Activated naive CD8-positive, alpha-beta T cell treated with anti-CD3 and anti-CD28 coated beads, Interleukin-2, amount 10 ng/mL, durations not matched to agents 7 days and 5 days (primary cell): ENCODE data around the gene PROB1. TPM values are rescaled to one million over a fixed set of nuclear protein-coding genes. Genes with fewer than 3 reads are reported as not detected.
A peak's percentile ranks its signal among the peaks of the same experiment; 100 is the strongest.

Experiments
- ATAC-seq: fragments of 150-1000 bp; cut with Tn5 transposase; one replicate; pipeline ENCODE4 v1.10.0; 2021; ENCODE audit warnings: low read depth, moderate library complexity
- POLR2A ChIA-PET: fragments of 350-600 bp; sonication (Branson Sonifier 250); formaldehyde crosslinking; loops from one replicate; lab custom pipeline; 2021; ENCODE audit warnings: antibody characterized with exemption; lab: Charles Lee
- DNase-seq: peaks from one replicate; pipeline ENCODE4 v3.0.0; 2021
- H3K27ac Mint-ChIP-seq: one replicate; pipeline ENCODE4 v1.8.0; 2022; ENCODE audit warnings: mild to moderate bottlenecking, mixed read lengths
- H3K27me3 Mint-ChIP-seq: one replicate; pipeline ENCODE4 v1.8.0; 2022; ENCODE audit warnings: mild to moderate bottlenecking, moderate library complexity, mixed read lengths
- H3K36me3 Mint-ChIP-seq: one replicate; pipeline ENCODE4 v1.8.0; 2021; ENCODE audit warnings: mild to moderate bottlenecking, mixed read lengths
- H3K4me1 Mint-ChIP-seq: one replicate; pipeline ENCODE4 v1.8.0; 2021; ENCODE audit warnings: mixed read lengths
- H3K4me3 Mint-ChIP-seq: one replicate; pipeline ENCODE4 v1.8.0; 2022; ENCODE audit warnings: mild to moderate bottlenecking, moderate library complexity, mixed read lengths
- H3K9me3 Mint-ChIP-seq: one replicate; pipeline ENCODE4 v1.8.0; 2021; ENCODE audit warnings: mixed read lengths
- total RNA-seq, 2 experiments: library from RNA; stranded (reverse); gene quantifications; one replicate each; pipeline ENCODE4 v1.2.3, GENCODE V29; 2021

PROB1 gene
- total RNA-seq, 2 experiments from 2014 or later = 4.1 to 4.3 TPM

DNA sequence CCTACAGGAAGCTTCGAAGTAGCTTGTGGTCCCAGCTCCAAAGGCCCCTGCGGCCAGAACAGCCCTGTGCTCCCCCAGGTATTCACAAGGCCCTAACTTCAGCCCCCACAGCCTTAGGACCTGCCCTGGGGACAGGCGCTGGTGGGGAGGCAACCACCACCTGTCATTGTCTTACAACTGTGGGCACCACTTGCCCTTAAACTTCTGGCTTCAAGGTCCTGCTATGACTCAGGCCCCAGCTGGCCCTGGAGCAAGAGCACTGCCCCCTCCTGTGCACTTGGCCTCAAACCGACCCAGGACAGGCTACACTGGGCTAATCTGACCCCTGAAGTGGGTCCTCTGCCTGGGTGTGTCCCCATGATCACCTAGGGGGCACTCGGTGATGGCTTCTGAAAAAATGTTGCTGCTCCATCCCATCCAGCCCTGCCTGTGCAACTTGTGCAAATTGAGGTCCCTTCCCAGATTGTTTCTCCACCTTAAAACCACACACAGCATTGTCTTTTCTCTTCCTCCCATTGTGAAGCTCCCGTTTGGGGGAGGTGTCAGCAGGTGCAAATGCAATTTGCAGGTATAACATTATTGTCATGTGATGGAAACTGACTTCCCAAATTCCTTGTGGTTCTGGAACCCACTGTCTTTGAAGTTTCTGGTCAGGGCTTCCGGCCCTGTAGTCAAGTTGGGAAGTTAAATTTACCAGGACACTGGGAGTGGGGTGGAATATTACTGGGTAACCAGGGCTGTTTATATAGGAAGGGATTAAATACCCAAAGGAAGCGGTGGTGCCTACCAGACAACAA lies 1.1 kb upstream of the PROB1 start:
- ATAC-seq (no peak), DNase-seq (no peak)
- POLR2A ChIA-PET = interaction anchor here (0.8 to 1.2 kb wide), 5 partner anchors 8 to 96 kb away, joined by 3 to 4 read pairs (median 3); partner anchors contain the start of genes SPATA24 and STING1
- H3K9me3 Mint-ChIP-seq = no peaks in the 10 kb centered on the region
- H3K27ac Mint-ChIP-seq = no peak overlapping the region
- H3K4me1 Mint-ChIP-seq = peaks cover 33% of the 10 kb centered on the region
- H3K4me3 Mint-ChIP-seq = no peak overlapping the region
- H3K27me3 Mint-ChIP-seq = no peaks in the 10 kb centered on the region
- H3K36me3 Mint-ChIP-seq = peaks cover 15% of the 10 kb centered on the region

DNA sequence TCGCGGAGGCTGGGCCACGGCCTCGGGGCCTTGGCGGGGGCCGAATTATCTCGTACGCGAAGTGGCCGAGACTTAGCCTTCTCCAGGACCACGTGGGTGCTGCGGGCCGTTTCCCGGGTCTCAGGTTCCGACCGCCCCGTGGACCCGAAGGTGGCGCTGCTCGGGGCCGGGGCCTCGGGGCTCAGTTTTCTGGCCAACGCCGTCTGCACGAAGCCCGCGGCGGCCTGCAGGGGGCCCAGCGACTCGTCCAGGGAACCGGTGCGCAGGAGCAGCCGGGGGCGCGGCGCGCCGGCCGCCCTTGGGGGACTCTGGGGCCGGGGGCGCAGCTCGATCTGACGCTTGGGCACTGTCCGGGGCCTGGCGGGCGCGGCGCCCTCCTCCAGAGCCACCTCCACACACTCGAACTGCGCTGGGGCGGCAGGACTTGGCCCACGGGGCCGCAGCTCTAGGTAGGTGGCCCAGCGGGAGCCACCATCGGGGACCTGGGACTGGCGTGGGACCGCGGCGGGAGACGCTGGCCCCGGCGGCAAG lies 716 bp downstream of the PROB1 start:
- H3K27ac Mint-ChIP-seq = peak overlapping the region; percentile 95
- H3K36me3 Mint-ChIP-seq = peaks cover 18% of the 10 kb centered on the region
- POLR2A ChIA-PET = interaction anchor here (0.5 to 9.1 kb wide), 4 partner anchors 10 to 101 kb away, joined by 3 to 105 read pairs (median 5); partner anchors contain the start of genes MATR3, PAIP2 and SPATA24
- ATAC-seq = peak; percentile 6
- H3K9me3 Mint-ChIP-seq = no peaks in the 10 kb centered on the region
- no peaks in the 10 kb centered on the region for H3K27me3 Mint-ChIP-seq
- H3K4me1 Mint-ChIP-seq = peaks cover 46% of the 10 kb centered on the region
- peak; percentile 84 for DNase-seq
- H3K4me3 Mint-ChIP-seq = peak overlapping the region; percentile 96

DNA sequence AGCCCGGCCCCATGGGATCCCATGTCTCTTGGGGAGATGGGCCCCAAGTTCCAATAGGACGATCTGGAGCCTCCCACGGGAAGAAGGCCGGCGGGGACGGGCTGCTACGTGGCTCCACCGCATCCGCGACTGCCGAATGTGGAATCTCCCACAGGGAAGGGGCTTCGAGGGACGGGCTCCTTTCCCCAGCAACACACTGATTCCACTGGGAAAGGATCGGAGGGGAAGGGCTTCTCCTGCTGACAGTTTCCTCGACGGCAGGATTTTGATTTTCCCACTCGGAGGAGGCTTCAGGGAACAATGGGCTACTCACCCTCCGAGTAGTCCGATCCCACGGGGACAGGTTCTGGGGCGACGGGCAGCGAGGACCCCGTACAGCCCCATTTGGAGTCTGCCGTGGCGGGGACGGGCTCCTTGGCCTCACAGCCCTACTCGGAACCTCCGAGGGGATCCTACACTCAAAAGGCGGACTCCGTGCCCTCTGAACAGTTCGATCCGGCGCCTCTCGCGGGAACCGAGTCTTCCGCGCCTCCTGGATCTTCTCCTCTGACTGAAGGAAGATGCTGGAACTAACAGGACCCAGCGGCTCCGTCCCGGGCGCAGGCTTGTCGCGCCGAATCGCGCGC lies 1.3 kb downstream of the PROB1 start:
- peaks cover 17% of the 10 kb centered on the region for H3K36me3 Mint-ChIP-seq
- H3K4me1 Mint-ChIP-seq = peaks cover 49% of the 10 kb centered on the region
- H3K4me3 Mint-ChIP-seq = peak overlapping the region; percentile 96
- no peak for DNase-seq
- ATAC-seq = no peak
- no peaks in the 10 kb centered on the region for H3K27me3 Mint-ChIP-seq
- peak overlapping the region; percentile 95 for H3K27ac Mint-ChIP-seq
- POLR2A ChIA-PET = interaction anchor here (0.9 to 9.1 kb wide), 6 partner anchors 9 to 100 kb away, joined by 3 to 105 read pairs (median 6); partner anchors contain the start of genes MATR3, PAIP2 and SPATA24
- no peaks in the 10 kb centered on the region for H3K9me3 Mint-ChIP-seq

DNA sequence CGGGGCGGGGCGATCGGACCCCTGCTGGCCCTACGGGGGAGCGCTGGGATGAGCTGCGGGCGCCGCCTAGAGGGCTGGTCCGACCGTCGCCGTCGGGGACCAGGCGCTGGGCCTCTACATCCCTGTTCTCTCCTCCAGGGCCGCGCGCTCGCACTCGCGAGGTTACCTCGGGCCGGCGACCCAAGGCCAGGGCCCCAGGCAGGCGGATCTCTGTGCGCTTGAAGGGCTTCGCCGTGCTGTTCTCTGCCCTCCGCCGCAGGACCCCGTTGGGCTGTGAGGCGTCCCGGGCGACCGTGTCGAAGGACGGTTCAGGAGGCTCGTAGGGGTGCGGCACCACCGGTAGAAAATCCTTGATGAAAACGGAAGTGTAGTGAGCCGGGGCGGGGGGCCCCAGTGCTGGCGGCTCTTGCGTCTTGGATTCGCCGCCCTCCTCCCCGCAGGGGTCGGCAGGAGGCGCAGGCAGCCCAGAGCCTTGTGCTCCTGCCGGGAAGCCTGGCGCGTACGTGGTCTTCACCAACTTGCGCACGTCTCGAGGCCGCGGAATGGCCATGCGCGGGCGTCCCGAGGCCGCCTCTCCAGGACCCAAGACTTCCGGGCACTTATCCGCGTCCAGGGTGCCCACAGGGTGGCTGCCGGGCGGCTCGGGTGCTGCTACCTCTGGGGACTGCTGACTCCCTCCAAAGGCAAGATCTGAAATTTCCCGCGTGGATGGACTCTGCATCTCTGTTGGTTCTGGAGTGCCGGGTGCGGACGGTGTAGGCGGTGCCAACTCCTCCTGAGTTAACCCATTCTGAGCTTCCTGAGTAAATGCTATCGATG lies 2.0 kb downstream of the PROB1 start:
- peak; percentile 94 for DNase-seq
- H3K36me3 Mint-ChIP-seq = peaks cover 15% of the 10 kb centered on the region
- POLR2A ChIA-PET = interaction anchor here (0.6 to 9.1 kb wide), 7 partner anchors 9 to 168 kb away, joined by 3 to 105 read pairs (median 6); partner anchors contain the start of genes MATR3, PAIP2, SPATA24 and UBE2D2
- H3K4me1 Mint-ChIP-seq = peaks cover 52% of the 10 kb centered on the region
- no peaks in the 10 kb centered on the region for H3K27me3 Mint-ChIP-seq
- no peaks in the 10 kb centered on the region for H3K9me3 Mint-ChIP-seq
- peak overlapping the region; percentile 95 for H3K27ac Mint-ChIP-seq
- H3K4me3 Mint-ChIP-seq = peak overlapping the region; percentile 96
- ATAC-seq = peak; percentile 67

DNA sequence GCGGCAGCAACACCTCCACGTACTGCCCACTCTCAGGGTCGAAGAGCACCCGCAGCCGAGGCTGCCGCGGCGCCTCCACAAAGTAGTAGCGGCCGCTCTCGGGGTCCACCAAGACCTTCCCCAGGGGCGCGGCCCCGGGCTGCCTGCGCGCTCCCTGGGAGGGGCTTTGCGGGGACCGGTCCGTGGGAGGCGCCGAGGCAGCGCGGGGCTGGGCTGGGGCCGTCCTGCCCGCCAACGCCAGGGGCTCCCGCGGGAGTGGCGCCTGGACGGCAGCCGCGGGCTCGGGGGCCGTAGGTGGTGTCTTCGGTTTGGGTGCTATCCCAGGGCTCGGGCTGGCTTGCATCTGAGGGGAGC lies 2.6 kb downstream of the PROB1 start:
- POLR2A ChIA-PET = interaction anchor here (0.6 to 9.1 kb wide), 10 partner anchors 10 to 169 kb away, joined by 3 to 105 read pairs (median 6); partner anchors contain the start of genes MATR3, PAIP2, SMIM33 and SPATA24
- ATAC-seq = peak; percentile 22
- no peak for DNase-seq
- H3K27me3 Mint-ChIP-seq = no peaks in the 10 kb centered on the region
- H3K4me3 Mint-ChIP-seq = peak overlapping the region; percentile 99
- no peaks in the 10 kb centered on the region for H3K9me3 Mint-ChIP-seq
- peak overlapping the region; percentile 100 for H3K27ac Mint-ChIP-seq
- peaks cover 13% of the 10 kb centered on the region for H3K36me3 Mint-ChIP-seq
- peaks cover 54% of the 10 kb centered on the region for H3K4me1 Mint-ChIP-seq

DNA sequence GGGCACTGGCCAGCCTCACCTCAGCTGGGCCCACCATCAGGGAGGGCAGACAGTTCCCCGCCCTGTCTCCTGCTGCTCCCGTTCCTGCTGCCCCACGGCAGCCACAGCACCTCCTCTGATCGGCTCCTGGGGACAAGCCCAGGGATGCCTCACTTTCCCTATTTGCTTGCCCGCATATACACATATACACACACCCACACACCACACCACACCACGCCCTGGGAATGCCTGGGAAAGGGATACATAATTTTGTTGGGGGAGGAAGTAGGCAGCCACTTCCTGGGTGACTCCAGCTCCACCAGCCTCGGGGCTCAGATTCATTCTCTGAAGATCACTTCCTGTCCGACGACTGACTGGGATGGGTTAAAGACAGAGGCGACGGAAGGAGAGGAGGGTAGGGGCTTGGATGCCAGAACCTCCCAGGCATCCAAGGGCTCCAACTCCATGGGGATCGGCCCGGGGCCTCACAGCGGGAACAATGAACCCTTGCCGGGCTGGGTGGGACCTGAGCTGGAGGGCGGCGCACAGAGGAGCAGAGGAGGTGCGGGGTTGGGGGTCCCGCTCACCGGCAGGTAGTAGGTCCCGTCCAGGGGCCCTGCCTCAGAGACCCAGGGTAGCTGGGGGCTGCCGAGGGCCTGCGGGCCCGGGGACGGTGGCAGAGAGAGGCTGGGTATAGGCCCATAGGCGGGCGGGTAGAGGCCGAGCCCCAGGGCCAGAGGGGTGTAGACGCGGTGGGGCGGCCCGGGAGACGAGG lies 3.2 kb downstream of the PROB1 start:
- POLR2A ChIA-PET = interaction anchor here (0.7 to 9.1 kb wide), 14 partner anchors 11 to 816 kb away, joined by 3 to 105 read pairs (median 4); partner anchors contain the start of genes HSPA9, MATR3, PAIP2 and SIL1
- H3K4me1 Mint-ChIP-seq = peaks cover 48% of the 10 kb centered on the region

DNA sequence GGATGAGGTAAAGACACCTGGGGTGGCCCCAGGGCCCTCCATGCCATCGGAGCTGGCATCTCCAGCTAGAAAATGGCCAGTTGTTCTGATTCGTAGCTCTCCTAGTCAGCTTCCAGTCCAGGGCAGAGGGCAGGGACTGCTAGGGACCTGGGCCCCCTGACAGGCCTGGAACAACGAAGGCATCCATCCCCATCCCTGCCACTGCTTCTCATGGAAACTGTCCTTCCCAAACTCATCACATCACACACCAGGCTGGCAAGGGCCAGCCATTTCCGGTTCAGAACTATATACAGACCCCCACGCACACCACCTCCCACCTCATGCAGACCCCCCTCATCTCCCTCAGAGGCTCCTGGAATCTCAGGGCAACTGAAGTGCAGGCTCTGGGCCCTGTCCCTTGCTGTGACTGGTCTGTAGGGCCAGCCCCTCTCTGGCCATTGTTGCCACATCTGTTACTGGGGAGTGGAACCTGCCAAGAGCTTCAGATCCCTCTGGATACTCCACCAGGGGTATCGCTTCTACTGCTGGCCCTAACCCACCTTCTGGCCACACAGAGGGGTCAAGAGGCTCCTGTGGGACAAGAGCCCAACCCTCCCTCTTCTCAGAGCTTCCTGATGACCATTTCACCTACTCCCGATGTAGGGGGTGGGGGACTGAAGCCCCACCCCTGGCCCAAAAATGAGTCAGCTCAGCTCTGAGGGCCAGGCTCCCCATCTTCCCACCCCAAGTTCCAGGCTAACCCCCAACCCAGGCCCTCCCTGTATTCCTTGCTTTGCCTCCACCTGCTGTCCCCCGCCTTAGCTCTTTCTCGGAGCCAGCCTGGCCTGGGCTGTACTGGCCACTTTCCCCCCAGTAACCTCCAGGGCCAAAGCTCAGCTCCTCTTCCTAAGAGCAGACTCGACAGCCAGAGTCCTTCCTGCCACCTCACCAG lies 4.0 kb downstream of the PROB1 start:
- Mint-ChIP-seq H3K9me3 (no peaks in the 10 kb centered on the region), H3K4me1 (peaks cover 47% of the 10 kb centered on the region), H3K27me3 (no peaks in the 10 kb centered on the region), H3K4me3 (peak overlapping the region; percentile 99), H3K27ac (peak overlapping the region; percentile 100), H3K36me3 (peaks cover 10% of the 10 kb centered on the region)
- DNase-seq (peak; percentile 43), ATAC-seq (no peak)
- POLR2A ChIA-PET = interaction anchor here (0.7 to 9.1 kb wide), 19 partner anchors 8 to 942 kb away, joined by 3 to 105 read pairs (median 3); partner anchors contain the start of genes HSPA9, MATR3, PAIP2 and SIL1

More for the DNA sequence above, 3.2 kb downstream of the PROB1 start:
- ATAC-seq (peak; percentile 4), DNase-seq (no peak)
- H3K36me3 Mint-ChIP-seq = peaks cover 10% of the 10 kb centered on the region
- no peaks in the 10 kb centered on the region for H3K9me3 Mint-ChIP-seq
- H3K27ac Mint-ChIP-seq = peak overlapping the region; percentile 100
- no peaks in the 10 kb centered on the region for H3K27me3 Mint-ChIP-seq
- H3K4me3 Mint-ChIP-seq = peak overlapping the region; percentile 99

DNA sequence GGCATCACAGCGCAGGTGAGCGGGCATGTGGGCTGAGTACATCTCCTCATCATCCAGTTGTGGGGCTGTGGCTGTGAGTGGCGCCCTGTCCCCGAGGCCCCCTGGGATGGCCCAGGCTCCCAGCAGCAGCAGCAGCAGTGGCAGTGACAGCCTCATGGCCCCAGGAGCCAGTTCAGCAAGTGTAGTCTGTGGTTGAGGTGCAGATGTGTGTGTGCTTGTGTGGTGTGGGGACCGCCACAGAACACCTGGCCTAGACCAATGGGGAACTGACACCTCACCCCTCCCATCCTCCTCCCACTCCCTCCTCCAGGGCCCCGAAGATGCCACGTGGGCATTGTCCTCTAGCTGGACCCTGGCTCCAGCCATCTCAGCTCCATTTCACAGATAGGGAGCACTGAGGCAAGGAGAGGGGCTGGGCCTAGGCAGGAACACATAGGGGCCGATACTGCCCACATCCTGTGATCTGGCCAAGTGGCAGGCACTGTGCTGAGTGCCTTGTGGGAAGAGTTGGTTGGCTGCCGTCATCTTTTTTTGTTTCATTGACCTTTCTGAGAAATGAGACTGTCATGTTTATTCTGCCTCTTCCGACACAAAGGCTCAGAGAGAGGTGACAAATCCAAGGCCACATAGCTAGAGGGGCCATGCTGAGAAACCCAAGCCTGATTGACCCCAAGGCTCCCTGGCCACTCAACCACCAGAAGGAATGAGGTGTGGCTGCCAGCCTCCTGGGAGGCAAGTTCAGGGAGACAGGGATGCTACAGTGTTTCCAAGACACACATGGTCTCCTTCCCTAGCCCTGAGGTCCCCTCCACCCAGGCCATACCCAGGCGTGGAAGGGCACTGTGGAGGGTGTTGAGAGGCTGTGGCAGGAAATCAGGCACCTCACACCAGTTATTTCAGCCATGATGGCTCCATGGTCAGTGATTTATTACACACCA lies 4.9 kb downstream of the PROB1 start, which contains the start of gene MZB1:
TSS of gene MZB1 (minus strand) at position 213 of the 938 bp plus-strand sequence. CDS start at position 156, 57 bp downstream.
- Mint-ChIP-seq H3K9me3 (no peaks in the 10 kb centered on the region), H3K4me1 (peaks cover 54% of the 10 kb centered on the region), H3K4me3 (peak within 1 kb of the TSS; percentile 99), H3K27ac (peak within 1 kb of the TSS; percentile 100), H3K27me3 (no peaks in the 10 kb centered on the region), H3K36me3 (peaks cover 8% of the 10 kb centered on the region)
- ATAC-seq = peak; percentile 55
- DNase-seq = peak; percentile 79
- POLR2A ChIA-PET = interaction anchor here (0.7 to 9.1 kb wide), 13 partner anchors 9 to 941 kb away, joined by 3 to 105 read pairs (median 4); partner anchors contain the start of genes MATR3, PAIP2, SIL1 and SPATA24

DNA sequence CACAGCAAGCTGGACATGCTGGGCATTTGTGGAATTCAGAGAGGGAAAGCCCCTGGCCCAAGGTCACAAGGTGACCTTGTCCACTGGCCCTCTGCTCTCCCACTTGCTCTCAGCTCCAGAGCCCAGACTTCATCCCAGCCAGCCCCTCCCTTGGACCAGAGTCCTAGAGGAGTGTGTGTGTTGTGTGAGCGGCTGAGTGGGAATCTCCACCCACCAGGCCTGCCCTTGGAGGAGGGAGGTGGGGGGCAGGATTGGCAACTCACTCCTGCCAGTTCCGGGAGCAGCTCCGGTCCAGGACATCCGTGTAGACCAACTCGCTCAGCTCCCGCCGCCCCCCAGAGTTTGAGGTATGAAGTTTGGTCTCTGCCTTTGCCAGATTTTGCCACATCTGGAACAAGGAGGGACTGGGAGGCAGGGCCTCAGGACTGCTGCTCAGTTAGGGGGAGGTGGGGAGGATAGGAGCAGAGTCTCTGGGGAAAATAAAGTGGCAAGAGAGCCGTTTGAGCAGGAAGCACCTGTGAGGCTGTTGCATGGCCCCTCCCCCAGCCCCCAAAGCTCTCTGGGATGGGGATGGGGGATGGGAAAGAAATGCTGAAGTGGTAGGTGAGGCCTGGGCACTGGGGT lies 6.6 kb downstream of the PROB1 start:
- H3K36me3 Mint-ChIP-seq = peaks cover 8% of the 10 kb centered on the region
- no peaks in the 10 kb centered on the region for H3K27me3 Mint-ChIP-seq
- H3K27ac Mint-ChIP-seq = peak overlapping the region; percentile 100
- peak; percentile 45 for DNase-seq
- H3K4me3 Mint-ChIP-seq = peak overlapping the region; percentile 99
- POLR2A ChIA-PET = interaction anchor here (0.8 to 9.1 kb wide), 5 partner anchors 9 to 94 kb away, joined by 3 to 105 read pairs (median 3); partner anchors contain the start of gene PAIP2
- ATAC-seq = no peak
- no peaks in the 10 kb centered on the region for H3K9me3 Mint-ChIP-seq
- peaks cover 64% of the 10 kb centered on the region for H3K4me1 Mint-ChIP-seq
